ENCODE results near the gene ERICH2.

DNA sequence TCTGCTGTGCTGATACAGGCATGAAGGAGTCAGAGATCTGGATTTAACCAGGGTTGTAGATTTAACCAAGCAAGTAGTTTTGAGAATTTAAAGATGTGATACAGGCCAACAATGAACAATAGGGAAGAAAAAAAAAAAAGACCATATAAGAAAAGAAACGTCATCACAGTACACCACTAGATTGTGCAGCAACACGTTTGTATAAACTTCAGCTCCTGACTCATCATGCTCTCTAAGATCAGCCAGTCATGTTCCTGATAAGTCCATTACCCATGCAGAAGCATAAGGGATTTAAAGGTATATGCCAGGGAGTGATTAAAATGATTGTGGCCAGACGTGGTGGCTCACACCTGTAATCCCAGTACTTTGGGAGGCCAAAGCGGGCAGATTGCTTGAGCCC is 22.3 kb upstream of the ERICH2 start:
- TF ChIP-seq, protein P1, sequence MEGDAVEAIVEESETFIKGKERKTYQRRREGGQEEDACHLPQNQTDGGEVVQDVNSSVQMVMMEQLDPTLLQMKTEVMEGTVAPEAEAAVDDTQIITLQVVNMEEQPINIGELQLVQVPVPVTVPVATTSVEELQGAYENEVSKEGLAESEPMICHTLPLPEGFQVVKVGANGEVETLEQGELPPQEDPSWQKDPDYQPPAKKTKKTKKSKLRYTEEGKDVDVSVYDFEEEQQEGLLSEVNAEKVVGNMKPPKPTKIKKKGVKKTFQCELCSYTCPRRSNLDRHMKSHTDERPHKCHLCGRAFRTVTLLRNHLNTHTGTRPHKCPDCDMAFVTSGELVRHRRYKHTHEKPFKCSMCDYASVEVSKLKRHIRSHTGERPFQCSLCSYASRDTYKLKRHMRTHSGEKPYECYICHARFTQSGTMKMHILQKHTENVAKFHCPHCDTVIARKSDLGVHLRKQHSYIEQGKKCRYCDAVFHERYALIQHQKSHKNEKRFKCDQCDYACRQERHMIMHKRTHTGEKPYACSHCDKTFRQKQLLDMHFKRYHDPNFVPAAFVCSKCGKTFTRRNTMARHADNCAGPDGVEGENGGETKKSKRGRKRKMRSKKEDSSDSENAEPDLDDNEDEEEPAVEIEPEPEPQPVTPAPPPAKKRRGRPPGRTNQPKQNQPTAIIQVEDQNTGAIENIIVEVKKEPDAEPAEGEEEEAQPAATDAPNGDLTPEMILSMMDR (IDR thresholded peaks at IDR 0.05), result no peak
- no peak for TF ChIP-seq POLR2A (IDR thresholded peaks at IDR 0.05)

Measured in ovary (tissue), 3 donors.